CD4-positive, alpha-beta T cell (primary cell): ENCODE data around the gene MAP1B. TPM values are rescaled to one million over a fixed set of nuclear protein-coding genes. Genes with fewer than 3 reads are reported as not detected.

ENCODE experiments used
- ATAC-seq: fragments of 200-7000 bp; cut with Tn5 transposase; one replicate; pipeline ENCODE4 v1.10.0; 2022; ENCODE audit warnings: mild to moderate bottlenecking; ENCODE audit not compliant: poor library complexity
- CTCF ChIA-PET: fragments of 350-600 bp; sonication (Branson Sonifier 250); formaldehyde crosslinking; loops from one replicate; lab custom pipeline; 2021; ENCODE audit warnings: antibody characterized with exemption, inconsistent platforms; lab: Charles Lee
- POLR2A ChIA-PET: fragments of 350-600 bp; sonication (Branson Sonifier 250); formaldehyde crosslinking; loops from one replicate; lab custom pipeline; 2021; ENCODE audit warnings: antibody characterized with exemption, inconsistent platforms; lab: Charles Lee
- DNase-seq, 14 experiments: peaks; one replicate each; pipeline ENCODE4 v3.0.0-alpha.2; 2013 to 2020; ENCODE audit warnings: mixed read lengths in 2 of 14
- H3K27ac ChIP-seq, 2 donors: one replicate each; pipeline versions ENCODE4 v1.5.1 to v1.7.0; 2013; ENCODE audit warnings: low read length in 2 of 2, low read depth in 1 of 2, mild to moderate bottlenecking in 1 of 2
- H3K27me3 ChIP-seq, 2 experiments: 1 replicate in 1 of 2; 2 replicates in 1 of 2; pipeline versions ENCODE4 v1.6.1 to v1.7.0; 2013; ENCODE audit warnings: low read length in 2 of 2, control low read depth in 1 of 2, mild to moderate bottlenecking in 1 of 2, moderate library complexity in 1 of 2; ENCODE audit not compliant: insufficient read depth in 2 of 2, control insufficient read depth in 1 of 2
- H3K36me3 ChIP-seq: one replicate; pipeline ENCODE4 v1.6.1; 2013; ENCODE audit warnings: low read length, control low read depth; ENCODE audit not compliant: insufficient read depth
- H3K4me1 ChIP-seq: one replicate; pipeline ENCODE4 v1.6.1; 2013; ENCODE audit warnings: low read length, control low read depth; ENCODE audit not compliant: insufficient read depth
- H3K4me3 ChIP-seq: one replicate; pipeline ENCODE4 v1.5.1; 2013; ENCODE audit warnings: mild to moderate bottlenecking, low read length, moderate library complexity
- H3K9me3 ChIP-seq, 2 experiments: 1 replicate in 1 of 2; 2 replicates in 1 of 2; pipeline versions ENCODE4 v1.6.1 to v1.7.0; 2013; ENCODE audit warnings: low read length in 2 of 2, mild to moderate bottlenecking in 2 of 2, control low read depth in 1 of 2, moderate library complexity in 1 of 2; ENCODE audit not compliant: control insufficient read depth in 1 of 2, insufficient read depth in 1 of 2
- H3K27ac Mint-ChIP-seq: one replicate; pipeline ENCODE4 v1.8.0; 2020; ENCODE audit warnings: mixed read lengths
- H3K27me3 Mint-ChIP-seq: one replicate; pipeline ENCODE4 v1.8.0; 2021; ENCODE audit warnings: mixed read lengths
- H3K36me3 Mint-ChIP-seq: one replicate; pipeline ENCODE4 v1.8.0; 2021; ENCODE audit warnings: low read depth, mixed read lengths
- H3K4me1 Mint-ChIP-seq: one replicate; pipeline ENCODE4 v1.8.0; 2021; ENCODE audit warnings: low read depth, mixed read lengths
- H3K4me3 Mint-ChIP-seq: one replicate; pipeline ENCODE4 v1.8.0; 2020; ENCODE audit warnings: mild to moderate bottlenecking, mixed read lengths
- H3K9me3 Mint-ChIP-seq: one replicate; pipeline ENCODE4 v1.8.0; 2020; ENCODE audit warnings: mixed read lengths
- CTCF ChIP-seq: fragments of 200-600 bp; IDR thresholded peaks from one replicate; pipeline ENCODE4 v1.8.0; 2022; ENCODE audit warnings: antibody characterized with exemption, mild to moderate bottlenecking
- intact Hi-C, 2 experiments: fragments of 100-400 bp; cut with DNase I in 1 of 2; cut with micrococcal nuclease in 1 of 2; formaldehyde crosslinking; loops; one replicate each; pipeline versions ENCODE4 v1.15.1 to v1.9.0; 2023 to 2025; cut with DNase I, micrococcal nuclease
- total RNA-seq, 174 experiments: library from RNA in 2 of 174; stranded (reverse) in 2 of 174; gene quantifications; one replicate each; pipeline ENCODE4 v1.2.3 and lab custom pipeline; 2021 to 2026

The MAP1B gene
- total RNA-seq, 2 experiments from 2014 or later = 0.03 to 0.06 TPM

GRCh38 chr5:72064801-72065570 lies 42.3 kb upstream of the MAP1B start:
- CTCF ChIA-PET = no interaction called here

GRCh38 chr5:72065751-72066255 lies 41.5 kb upstream of the MAP1B start:
- intact Hi-C loops = no loop called here
- TF ChIP-seq CTCF = no peak
- Mint-ChIP-seq H3K4me1 (no peaks in the 10 kb centered on the region), H3K27ac (no peak overlapping the region), H3K36me3 (no peaks in the 10 kb centered on the region), H3K4me3 (no peak overlapping the region), H3K9me3 (no peaks in the 10 kb centered on the region), H3K27me3 (peaks cover 15% of the 10 kb centered on the region)
- H3K4me1 ChIP-seq = no peaks in the 10 kb centered on the region
- H3K27me3 ChIP-seq = peaks cover 0 to 7% of the 10 kb centered on the region in 2 experiments
- H3K27ac ChIP-seq = no peak overlapping the region
- no peaks in the 10 kb centered on the region for H3K36me3 ChIP-seq
- CTCF ChIA-PET = no interaction called here
- no peak overlapping the region for H3K4me3 ChIP-seq
- POLR2A ChIA-PET = no interaction called here
- ATAC-seq = no peak
- H3K9me3 ChIP-seq = no peaks in the 10 kb centered on the region
- no peak for DNase-seq

More at GRCh38 chr5:72064801-72065570, 42.3 kb upstream of the MAP1B start:
- ATAC-seq (no peak), DNase-seq (no peak)
- Histone ChIP-seq H3K4me3 (no peak overlapping the region), H3K27me3 (peaks cover 0 to 7% of the 10 kb centered on the region in 2 experiments), H3K36me3 (no peaks in the 10 kb centered on the region), H3K9me3 (no peaks in the 10 kb centered on the region), H3K4me1 (no peaks in the 10 kb centered on the region), H3K27ac (no peak overlapping the region)
- Mint-ChIP-seq H3K9me3 (no peaks in the 10 kb centered on the region), H3K4me1 (no peaks in the 10 kb centered on the region), H3K27me3 (peaks cover 15% of the 10 kb centered on the region), H3K4me3 (no peak overlapping the region), H3K27ac (no peak overlapping the region), H3K36me3 (no peaks in the 10 kb centered on the region)
- no peak for TF ChIP-seq CTCF
- POLR2A ChIA-PET = no interaction called here
- intact Hi-C loops = no loop called here

- CTCF ChIA-PET = no interaction called here
- H3K4me1 Mint-ChIP-seq = no peaks in the 10 kb centered on the region
- intact Hi-C loops = no loop called here
- no peaks in the 10 kb centered on the region for H3K36me3 Mint-ChIP-seq
- ATAC-seq (no peak), DNase-seq (no peak)
- H3K27me3 Mint-ChIP-seq = peaks cover 15% of the 10 kb centered on the region
- H3K9me3 Mint-ChIP-seq = no peaks in the 10 kb centered on the region
- no peak for TF ChIP-seq CTCF
- Histone ChIP-seq H3K27ac (no peak overlapping the region), H3K9me3 (no peaks in the 10 kb centered on the region), H3K36me3 (no peaks in the 10 kb centered on the region), H3K27me3 (peaks cover 0 to 7% of the 10 kb centered on the region in 2 experiments), H3K4me1 (no peaks in the 10 kb centered on the region), H3K4me3 (no peak overlapping the region)
- H3K27ac Mint-ChIP-seq = no peak overlapping the region
- no peak overlapping the region for H3K4me3 Mint-ChIP-seq
- POLR2A ChIA-PET = no interaction called here
Measured at GRCh38 chr5:72066705-72067107, 40.6 kb upstream of the MAP1B start.
